ENCODE data around the gene PDE4A. TPM values are rescaled to one million over a fixed set of nuclear protein-coding genes. Genes with fewer than 3 reads are reported as not detected.
A peak's percentile ranks its signal among the peaks of the same experiment; 100 is the strongest.
"Not testable (repeated sequence)": the region's sequence is repeated elsewhere in the genome, so short reads cannot be mapped to it uniquely, and the experiment has no call there.

PDE4A gene
- total RNA-seq, 1 experiment from 2014 or later = 9.2 TPM

DNA sequence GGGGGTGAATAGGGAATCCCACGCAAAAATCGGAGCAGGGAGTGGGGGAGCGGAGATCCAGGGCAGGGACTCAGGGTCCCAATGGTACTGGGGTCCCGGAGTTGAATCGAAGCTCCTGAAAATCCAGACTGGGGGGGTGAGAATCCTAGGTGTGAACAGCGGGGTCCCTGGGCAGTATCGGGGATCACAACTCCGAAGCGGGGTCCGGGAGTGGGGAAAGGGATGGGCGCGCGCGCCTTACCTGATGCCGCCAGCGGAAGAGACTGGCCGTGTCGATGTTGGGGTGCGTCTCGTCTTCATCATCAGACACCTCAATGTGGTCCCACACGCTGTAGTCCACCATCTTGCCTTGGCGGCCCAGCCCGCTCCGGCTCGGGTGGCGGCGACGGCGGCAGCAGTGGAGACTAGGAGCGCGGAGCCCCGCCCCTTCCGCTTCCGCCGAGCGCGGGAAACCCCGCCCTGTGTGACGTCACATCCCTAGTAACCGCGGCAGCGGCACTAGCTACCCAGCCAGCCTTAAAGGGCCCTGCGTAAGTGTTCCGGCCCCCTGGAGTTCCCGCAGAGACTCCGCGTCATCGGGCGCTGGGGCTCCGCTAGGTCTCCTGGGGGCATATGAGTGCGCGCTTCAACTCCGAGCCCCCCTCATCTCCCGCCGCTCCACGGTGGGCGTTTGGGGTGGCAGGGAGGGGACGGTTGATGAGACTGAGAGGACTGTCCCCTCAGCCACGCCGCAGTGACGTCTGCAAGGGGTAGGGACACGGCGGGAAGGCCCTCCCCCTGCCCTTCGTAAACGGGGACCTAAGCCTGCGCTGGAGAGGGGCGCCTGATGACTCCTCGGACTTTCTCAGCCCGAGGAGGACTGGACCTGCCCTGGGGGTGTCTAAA is 17.0 kb upstream of the PDE4A start, which contains the start of gene CDC37:
Gene CDC37, minus strand, starts transcription at position 406 of the 885 bp plus-strand sequence. Its CDS starts 63 bp downstream, at position 343.
- peak; percentile 96 for DNase-seq (ENCODE audit: low read depth)

GRCh38 chr19:10404888-10405820 is 15.2 kb upstream of the PDE4A start:
- DNase-seq (ENCODE audit: low read depth) = no peak

GRCh38 chr19:10406191-10406590 is 14.1 kb upstream of the PDE4A start:
- DNase-seq (ENCODE audit: low read depth) = no peak

- no peak for DNase-seq (ENCODE audit: low read depth)
These were observed 13.2 kb upstream of the PDE4A start for GRCh38 chr19:10407096-10407495.

GRCh38 chr19:10408511-10409283 is 11.6 kb upstream of the PDE4A start:
- no peak for DNase-seq (ENCODE audit: low read depth)

GRCh38 chr19:10411224-10411623 is 9.1 kb upstream of the PDE4A start:
- not testable (repeated sequence) for DNase-seq (ENCODE audit: low read depth)

DNA sequence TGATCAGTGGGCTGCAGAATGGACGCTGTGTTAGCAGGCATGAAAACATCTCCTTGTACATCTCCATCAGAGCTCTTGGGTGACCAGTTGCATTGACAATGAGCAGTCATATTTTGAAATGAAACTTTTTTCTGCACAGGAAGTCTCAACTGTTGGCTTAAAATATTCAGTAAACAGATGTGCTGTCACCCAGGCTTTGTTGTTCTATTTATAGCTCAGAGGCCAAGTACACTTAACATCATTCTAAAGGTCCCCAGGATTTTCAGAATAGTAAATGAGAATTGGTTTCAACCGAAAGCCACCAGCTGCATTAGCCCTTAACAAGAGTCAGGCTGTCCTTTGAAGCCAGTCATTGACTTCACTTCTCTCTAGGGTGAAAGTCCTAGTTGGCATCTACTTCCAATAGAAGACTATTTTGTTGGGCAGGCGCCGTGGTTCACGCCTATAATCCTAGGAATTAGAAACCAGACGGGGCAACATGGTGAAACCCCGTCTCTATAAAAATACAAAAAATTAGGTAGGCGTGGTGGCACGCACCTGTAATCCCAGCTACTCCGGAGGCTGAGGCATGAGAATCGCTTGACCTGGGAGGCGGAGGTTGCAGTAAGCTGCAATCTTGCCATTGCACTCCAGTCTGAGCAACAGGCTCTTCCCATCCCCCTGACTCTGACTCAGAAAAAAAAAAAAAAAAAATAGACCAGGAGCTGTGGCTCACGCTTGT is 7.9 kb upstream of the PDE4A start:
- no peak for DNase-seq (ENCODE audit: low read depth)

DNA sequence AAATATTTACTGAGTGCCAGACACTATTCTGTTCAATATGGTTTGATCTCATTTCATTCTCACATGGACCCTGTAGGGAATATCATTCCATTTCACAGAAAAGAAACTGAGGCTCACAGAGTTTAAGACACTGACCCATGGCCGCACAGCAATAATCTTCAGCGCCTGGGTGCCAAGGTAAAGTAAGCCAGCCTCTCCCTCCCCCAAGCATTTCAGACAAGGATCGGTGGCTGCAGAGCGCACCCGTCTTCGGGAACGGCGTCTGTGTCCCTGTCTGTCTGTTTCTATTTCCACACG is 4.3 kb upstream of the PDE4A start:
- DNase-seq (ENCODE audit: low read depth) = no peak

- DNase-seq (ENCODE audit: low read depth) = peak; percentile 77
These were observed 3.7 kb upstream of the PDE4A start for GRCh38 chr19:10416380-10417257.

DNA sequence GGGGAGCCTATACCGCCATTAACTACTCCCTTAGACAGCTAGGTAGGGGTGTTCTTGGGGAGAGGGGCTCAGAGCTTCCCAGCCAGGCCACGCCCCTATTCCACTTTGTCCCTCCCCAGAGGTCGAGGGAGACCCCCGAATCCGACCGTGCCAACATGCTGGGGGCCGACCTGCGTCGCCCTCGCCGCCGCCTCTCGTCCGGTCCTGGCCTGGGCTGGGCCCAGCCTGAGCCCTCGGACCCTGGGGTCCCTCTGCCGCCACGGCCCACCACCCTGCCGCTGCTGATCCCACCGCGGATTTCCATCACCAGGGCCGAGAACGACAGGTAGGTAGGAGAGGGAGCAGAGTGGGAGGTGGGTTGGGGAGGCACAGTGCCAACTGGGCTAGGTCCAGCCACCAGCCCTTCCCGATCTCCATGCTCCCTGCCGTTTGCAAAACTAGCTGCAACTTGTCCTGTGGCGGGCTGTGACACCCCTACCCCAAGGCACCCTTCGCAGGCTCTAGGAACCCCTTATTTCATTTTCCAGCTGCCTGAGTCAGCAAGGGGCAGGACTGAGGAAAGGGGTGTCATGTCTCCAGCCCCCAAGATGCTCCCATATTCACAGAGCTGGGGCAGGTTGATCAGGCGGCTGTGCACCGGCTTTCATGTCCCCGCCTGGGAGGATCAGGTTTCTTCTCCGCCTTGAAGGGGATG is 2.6 kb upstream of the PDE4A start:
- DNase-seq (ENCODE audit: low read depth) = no peak

DNA sequence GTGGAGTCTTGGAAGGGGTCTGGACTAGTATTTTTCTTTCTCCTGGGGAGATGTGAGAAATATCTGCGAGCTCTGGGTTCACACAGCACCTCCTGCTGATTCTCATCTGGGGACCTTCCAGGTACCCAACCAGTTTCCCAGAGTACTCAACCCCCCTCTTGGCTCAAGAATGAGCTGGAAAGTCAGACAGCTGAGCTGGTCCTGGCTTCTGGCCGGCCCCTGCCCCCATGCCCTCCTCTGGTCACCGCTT is 2.2 kb upstream of the PDE4A start:
- peak; percentile 37 for DNase-seq (ENCODE audit: low read depth)

DNA sequence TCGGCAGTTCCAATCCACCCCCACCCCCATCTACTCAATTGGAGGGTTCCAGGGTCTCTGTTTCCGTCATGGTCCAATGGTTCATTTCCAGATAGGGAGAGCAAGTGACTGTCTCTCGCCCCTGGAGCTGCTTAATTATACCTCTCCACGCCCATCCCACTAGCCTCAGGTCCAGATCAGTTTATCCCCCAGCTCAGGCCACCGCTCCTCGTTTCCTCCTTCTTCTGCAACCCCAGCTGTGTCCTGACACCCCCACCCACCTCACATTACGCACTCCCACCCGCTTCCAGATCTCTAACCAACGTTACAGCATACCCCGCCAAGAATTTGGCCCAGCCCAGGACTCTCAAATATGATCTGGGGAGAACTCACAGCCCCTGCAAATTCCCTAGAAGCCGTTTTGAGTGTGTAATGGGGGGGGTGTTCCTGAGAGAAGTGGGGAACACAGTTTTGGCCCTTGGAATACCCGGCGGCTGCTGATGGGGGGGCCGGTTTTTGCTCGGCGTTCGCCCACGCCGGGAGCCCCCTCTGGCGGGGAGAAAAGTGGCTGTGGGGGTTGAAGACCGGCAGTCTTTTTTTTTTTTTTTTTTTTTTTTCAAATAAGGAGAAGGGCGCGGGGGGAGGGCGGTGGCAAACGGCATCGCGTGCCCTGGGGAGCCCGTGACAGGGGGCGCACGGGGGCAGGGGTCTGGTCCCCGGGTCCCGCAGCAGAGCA is 1.7 kb upstream of the PDE4A start:
- no peak for DNase-seq (ENCODE audit: low read depth)

GRCh38 chr19:10419200-10419645 is 1.1 kb upstream of the PDE4A start:
- peak; percentile 60 for DNase-seq (ENCODE audit: low read depth)

- peak; percentile 88 for DNase-seq (ENCODE audit: low read depth)
These were observed 493 bp upstream of the PDE4A start for GRCh38 chr19:10419646-10420443.

DNA sequence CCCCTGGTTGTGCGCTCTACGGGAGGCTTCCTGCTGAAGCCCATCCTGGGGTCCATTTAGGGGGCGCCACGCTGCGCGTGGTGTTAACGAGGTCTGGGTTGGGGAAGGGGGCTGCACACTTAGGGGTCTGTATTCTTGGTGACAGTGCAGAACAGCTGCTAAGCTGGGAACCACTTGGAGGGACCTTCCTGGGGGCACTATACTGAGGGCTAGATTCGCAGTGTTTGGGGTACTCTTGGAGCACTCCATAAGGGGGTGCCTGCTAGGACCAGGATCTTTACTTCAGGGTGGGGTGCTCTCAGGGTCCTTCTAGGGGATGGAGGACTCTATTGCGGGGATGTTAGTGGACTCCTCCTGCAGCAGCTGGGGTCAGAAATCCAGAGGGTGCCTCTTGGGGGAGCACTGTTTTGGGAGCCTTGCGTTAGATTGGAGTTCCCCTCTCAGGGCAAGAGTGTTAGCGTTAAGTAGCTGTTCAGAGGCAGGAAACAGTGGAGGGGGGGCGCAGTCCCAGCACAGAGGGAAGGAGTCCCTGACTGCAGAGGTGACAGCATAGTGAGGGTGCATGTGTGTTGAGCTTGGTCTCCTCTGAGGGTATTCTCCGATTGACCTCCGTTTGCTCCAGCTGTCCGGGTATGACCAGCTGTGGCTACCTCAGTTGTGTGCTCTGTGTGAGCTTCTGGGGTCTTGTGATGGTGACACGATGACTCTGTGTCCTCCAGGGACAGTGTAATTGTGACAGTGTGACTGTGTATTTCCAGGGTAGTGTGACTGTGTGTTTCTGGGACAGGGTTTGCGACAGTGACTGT is 1.1 kb downstream of the PDE4A start:
- no peak for DNase-seq (ENCODE audit: low read depth)

GRCh38 chr19:10422046-10422461 is 1.7 kb downstream of the PDE4A start:
- DNase-seq (ENCODE audit: low read depth) = no peak

- no peak for DNase-seq (ENCODE audit: low read depth)
These were observed 2.5 kb downstream of the PDE4A start for GRCh38 chr19:10422846-10423245.

Data from HT1080 (cell line).